ENCODE measurements around the gene YPEL1.

Gene YPEL1

DNA sequence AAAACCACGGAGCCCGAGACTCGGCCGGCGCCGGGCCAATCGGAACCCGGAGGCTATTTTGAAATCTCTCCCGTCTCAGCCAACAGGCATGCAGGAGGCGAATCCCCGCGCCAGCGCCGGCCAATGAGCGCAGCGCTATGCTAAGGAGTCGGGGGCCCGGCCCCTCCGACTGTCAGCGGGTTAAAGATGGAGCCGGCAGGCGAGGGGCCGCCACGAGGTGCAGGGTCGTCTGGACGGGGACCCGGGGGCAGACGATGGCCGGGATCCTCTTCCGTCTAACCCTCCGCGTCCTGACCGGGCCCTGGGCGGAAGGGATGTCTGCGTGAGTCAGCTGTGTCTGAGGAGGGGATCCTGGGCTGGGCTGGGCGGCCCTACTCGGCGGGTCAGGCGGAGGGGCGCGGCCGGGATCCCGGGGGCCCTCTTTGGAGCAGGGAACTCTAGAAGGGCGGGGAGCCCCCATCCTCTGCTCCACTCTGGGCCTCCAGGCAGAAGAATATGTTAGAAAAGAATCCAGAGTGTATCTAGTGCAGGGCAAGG is 83.5 kb downstream of the YPEL1 start:
- peak; percentile 87 for DNase-seq

DNA sequence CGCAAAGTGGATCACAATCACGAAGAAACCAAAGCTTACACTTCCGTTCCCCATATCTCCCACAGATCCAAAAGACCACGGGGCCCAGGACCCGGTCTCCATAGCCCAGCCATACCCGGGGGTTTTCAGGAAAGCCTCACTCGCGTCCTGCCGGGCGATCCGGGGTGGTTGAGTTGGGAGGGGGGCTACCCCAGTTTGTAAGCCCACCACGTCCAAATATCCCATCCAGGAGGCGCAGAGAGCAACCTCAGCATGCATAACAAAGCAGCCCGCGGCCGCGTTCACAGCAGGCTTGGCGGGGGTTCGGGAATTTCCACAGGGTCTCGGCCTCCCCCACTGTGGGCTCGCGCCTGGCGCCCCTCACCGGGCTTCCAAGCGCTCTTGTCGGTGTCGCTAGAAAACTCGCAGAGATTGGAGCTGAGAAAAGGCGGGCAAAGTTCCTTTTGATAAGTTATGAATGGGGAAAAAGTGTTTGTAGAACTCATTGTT is 84.0 kb downstream of the YPEL1 start:
- no peak for DNase-seq

DNA sequence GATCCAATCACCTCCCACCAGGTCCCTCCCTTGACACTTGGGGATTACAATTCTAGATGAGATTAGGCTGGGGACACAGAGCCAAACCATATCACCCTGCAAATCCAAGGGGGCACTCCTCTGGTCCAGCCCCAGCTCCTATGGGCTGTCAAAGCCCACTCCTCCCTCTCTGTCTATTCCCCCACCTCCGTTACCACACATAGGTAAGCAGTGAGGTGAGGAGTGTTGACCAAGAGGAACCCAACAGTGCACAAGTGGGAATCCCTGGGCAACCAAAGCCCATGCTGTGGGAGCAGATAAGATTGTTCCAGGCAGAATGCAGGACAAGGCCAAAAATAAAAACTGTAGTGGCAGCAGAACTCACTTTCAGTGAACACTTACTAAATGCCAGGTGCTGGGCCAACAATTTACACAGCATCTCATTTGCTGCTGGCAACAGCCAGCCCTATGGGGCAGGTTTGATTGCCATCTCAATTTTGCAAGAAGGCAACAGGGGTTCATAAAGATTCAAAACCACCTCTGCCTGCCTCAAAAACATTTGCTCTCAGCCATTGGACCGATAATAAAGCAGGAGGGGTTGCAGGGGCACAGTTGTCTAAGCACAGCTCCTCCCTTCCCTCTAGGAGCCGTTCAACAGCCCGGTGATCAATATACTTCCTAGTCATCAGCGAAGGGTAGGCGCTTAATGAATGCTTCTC is 84.6 kb downstream of the YPEL1 start:
- DNase-seq = no peak

DNA sequence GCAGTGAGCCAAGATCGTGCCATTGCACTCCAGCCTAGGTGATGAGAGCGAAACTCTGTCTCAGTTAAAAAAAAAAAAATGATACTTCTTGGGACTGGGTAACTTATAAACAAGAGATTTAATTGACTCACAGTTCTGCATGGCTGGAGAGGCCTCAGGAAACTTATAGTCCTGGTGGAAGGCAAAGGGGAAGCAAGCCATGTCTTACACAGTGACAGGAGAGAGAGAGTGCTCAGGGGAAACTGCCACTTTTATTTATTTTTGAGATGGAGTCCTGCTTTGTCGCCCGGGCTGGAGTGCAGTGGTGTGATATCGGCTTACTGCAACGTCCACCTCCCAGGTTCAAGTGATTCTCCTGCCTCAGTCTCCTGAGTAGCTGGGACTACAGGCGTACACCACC is 85.3 kb downstream of the YPEL1 start:
- no peak for DNase-seq

Data from CD4-positive, alpha-beta T cell treated with Interleukin-6 for 4 hours (primary cell).